ENCODE results near the gene HJURP. TPM values are rescaled to one million over a fixed set of nuclear protein-coding genes. Genes with fewer than 3 reads are reported as not detected.
"Not testable (repeated sequence)": the region's sequence is repeated elsewhere in the genome, so short reads cannot be mapped to it uniquely, and the experiment has no call there.

Gene HJURP, protein sequence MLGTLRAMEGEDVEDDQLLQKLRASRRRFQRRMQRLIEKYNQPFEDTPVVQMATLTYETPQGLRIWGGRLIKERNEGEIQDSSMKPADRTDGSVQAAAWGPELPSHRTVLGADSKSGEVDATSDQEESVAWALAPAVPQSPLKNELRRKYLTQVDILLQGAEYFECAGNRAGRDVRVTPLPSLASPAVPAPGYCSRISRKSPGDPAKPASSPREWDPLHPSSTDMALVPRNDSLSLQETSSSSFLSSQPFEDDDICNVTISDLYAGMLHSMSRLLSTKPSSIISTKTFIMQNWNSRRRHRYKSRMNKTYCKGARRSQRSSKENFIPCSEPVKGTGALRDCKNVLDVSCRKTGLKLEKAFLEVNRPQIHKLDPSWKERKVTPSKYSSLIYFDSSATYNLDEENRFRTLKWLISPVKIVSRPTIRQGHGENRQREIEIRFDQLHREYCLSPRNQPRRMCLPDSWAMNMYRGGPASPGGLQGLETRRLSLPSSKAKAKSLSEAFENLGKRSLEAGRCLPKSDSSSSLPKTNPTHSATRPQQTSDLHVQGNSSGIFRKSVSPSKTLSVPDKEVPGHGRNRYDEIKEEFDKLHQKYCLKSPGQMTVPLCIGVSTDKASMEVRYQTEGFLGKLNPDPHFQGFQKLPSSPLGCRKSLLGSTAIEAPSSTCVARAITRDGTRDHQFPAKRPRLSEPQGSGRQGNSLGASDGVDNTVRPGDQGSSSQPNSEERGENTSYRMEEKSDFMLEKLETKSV
- total RNA-seq: not detected
- under 1 TPM; 0.08 to 0.25 (median 0.10) TPM for polyA plus RNA-seq
- long read RNA-seq, donor 1: 0 reads
- long read RNA-seq, donor 2: 0 reads

DNA sequence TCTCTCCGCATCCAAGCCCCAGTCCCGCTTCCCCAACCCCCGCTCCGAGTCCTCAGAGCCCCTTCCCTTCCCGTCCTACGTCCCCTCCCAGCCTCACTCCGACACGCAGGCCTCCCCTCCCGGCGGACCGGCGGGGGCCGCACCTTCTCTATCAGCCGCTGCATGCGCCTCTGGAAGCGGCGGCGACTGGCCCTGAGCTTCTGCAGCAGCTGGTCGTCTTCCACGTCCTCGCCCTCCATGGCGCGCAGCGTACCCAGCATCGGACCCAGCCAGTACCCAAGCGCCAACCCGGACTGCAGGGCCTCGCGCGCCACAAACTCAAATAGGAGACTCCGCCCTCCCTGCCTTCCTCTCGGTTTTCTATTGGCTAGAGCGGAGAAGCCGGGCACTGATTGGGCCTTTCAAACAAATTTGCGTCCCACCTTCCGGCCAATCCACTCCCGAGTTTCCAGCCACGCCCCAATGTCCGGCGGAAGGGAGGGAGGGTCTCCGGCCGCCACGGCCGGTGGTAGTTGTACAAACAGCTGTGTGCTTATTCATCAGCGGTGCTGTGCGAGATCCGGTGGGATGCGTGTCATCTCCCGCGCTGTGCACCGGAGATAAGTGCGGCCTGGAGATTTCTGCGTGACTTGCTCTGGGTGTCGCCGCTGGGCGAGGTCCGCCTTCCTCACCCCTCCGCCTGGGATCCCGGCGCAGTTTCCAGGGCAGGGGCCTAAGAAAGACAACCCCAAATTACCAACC, at the start of gene HJURP:
TSS of gene HJURP (minus strand) at position 295 of the 741 bp plus-strand sequence. CDS start at position 260, 35 bp downstream.
- WGBS, 3 donors: 0 to 1% (median 1%) methylated on average over 60 of the region's 60 CpGs
- DNase-seq (peak; percentile 90 to 94), ATAC-seq (peak; percentile 99 to 100 (median 100))
- H3K27ac ChIP-seq: peak within 1 kb of the TSS; percentile 71
- H3K27me3 ChIP-seq (ENCODE audit: insufficient read depth in 3 of 3, low read length in 2 of 3): peaks cover 0 to 5% (median 0%) of the 10 kb centered on the region in 3 donors
- H3K9me3 ChIP-seq: no peaks in the 10 kb centered on the region
- no peaks in the 10 kb centered on the region for H3K36me3 ChIP-seq (ENCODE audit: insufficient read depth in 1 of 2, low read depth in 1 of 2)
- H3K4me3 ChIP-seq: peak within 1 kb of the TSS; percentile 82
- peaks cover 4% of the 10 kb centered on the region for H3K4me1 ChIP-seq
- TF ChIP-seq, protein P1, sequence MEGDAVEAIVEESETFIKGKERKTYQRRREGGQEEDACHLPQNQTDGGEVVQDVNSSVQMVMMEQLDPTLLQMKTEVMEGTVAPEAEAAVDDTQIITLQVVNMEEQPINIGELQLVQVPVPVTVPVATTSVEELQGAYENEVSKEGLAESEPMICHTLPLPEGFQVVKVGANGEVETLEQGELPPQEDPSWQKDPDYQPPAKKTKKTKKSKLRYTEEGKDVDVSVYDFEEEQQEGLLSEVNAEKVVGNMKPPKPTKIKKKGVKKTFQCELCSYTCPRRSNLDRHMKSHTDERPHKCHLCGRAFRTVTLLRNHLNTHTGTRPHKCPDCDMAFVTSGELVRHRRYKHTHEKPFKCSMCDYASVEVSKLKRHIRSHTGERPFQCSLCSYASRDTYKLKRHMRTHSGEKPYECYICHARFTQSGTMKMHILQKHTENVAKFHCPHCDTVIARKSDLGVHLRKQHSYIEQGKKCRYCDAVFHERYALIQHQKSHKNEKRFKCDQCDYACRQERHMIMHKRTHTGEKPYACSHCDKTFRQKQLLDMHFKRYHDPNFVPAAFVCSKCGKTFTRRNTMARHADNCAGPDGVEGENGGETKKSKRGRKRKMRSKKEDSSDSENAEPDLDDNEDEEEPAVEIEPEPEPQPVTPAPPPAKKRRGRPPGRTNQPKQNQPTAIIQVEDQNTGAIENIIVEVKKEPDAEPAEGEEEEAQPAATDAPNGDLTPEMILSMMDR (IDR thresholded peaks at IDR 0.05): no peak
- intact Hi-C loops (cut with DNase I): no loop called here

- intact Hi-C loops (cut with DNase I): no loop called here
- no peaks in the 10 kb centered on the region for H3K27me3 ChIP-seq (ENCODE audit: insufficient read depth in 3 of 3, low read length in 2 of 3)
- TF ChIP-seq, protein P1 (IDR thresholded peaks at IDR 0.05): no peak
- no peak overlapping the region for H3K4me3 ChIP-seq
- no peaks in the 10 kb centered on the region for H3K36me3 ChIP-seq (ENCODE audit: insufficient read depth in 1 of 2, low read depth in 1 of 2)
- DNase-seq (no peak), ATAC-seq (no peak)
- H3K27ac ChIP-seq: no peak overlapping the region
- no peaks in the 10 kb centered on the region for H3K4me1 ChIP-seq
- WGBS, 3 donors: 83 to 88% (median 87%) methylated on average over 4 of the region's 4 CpGs
- no peaks in the 10 kb centered on the region for H3K9me3 ChIP-seq
Measured at GRCh38 chr2:233901884-233902283, 47.5 kb upstream of the HJURP start.

GRCh38 chr2:233901367-233901766, 47.0 kb upstream of the HJURP start:
- 57 to 61% (median 59%) methylated on average over 4 of the region's 4 CpGs for whole genome bisulfite sequencing, 3 donors
- no peaks in the 10 kb centered on the region for H3K27me3 ChIP-seq (ENCODE audit: insufficient read depth in 3 of 3, low read length in 2 of 3)

GRCh38 chr2:233896253-233896652, 41.9 kb upstream of the HJURP start:
- ATAC-seq; intact Hi-C loops (cut with DNase I); H3K27me3 ChIP-seq (ENCODE audit: insufficient read depth in 3 of 3, low read length in 2 of 3); H3K4me1 ChIP-seq; H3K36me3 ChIP-seq (ENCODE audit: insufficient read depth in 1 of 2, low read depth in 1 of 2); H3K27ac ChIP-seq; DNase-seq; H3K4me3 ChIP-seq; H3K9me3 ChIP-seq: not testable (repeated sequence)
- 68 to 76% (median 69%) methylated on average over 2 of the region's 2 CpGs for WGBS, 3 donors

More at GRCh38 chr2:233901367-233901766, 47.0 kb upstream of the HJURP start:
- Histone ChIP-seq H3K4me3 (no peak overlapping the region), H3K9me3 (no peaks in the 10 kb centered on the region), H3K27ac (no peak overlapping the region), H3K4me1 (no peaks in the 10 kb centered on the region), H3K36me3 (ENCODE audit: insufficient read depth in 1 of 2, low read depth in 1 of 2) (no peaks in the 10 kb centered on the region)
- DNase-seq (no peak), ATAC-seq (no peak)
- TF ChIP-seq, protein P1 (IDR thresholded peaks at IDR 0.05): no peak
- intact Hi-C loops (cut with DNase I): no loop called here

Measured in psoas muscle (tissue), 8 donors.